Nephron progenitor cell (in vitro differentiated cells): Measurements from ENCODE around the gene ARHGEF37.

Experiments used
- DNase-seq: peaks from one replicate; pipeline ENCODE4 v3.0.0; 2021
- H3K27ac Mint-ChIP-seq: 2 replicates; pipeline ENCODE4 v1.8.0; 2021; ENCODE audit warnings: mild to moderate bottlenecking, moderate library complexity, mixed read lengths
- H3K27me3 Mint-ChIP-seq: 2 replicates; pipeline ENCODE4 v1.8.0; 2021; ENCODE audit warnings: mild to moderate bottlenecking, low read depth, mixed read lengths; ENCODE audit not compliant: poor library complexity
- H3K36me3 Mint-ChIP-seq: 2 replicates; pipeline ENCODE4 v1.8.0; 2021; ENCODE audit warnings: low read depth, mixed read lengths
- H3K4me1 Mint-ChIP-seq: 2 replicates; pipeline ENCODE4 v1.8.0; 2021; ENCODE audit warnings: mixed read lengths
- H3K4me3 Mint-ChIP-seq: 2 replicates; pipeline ENCODE4 v1.8.0; 2021; ENCODE audit warnings: mild to moderate bottlenecking, moderate library complexity, mixed read lengths
- H3K9me3 Mint-ChIP-seq: 2 replicates; pipeline ENCODE4 v1.8.0; 2021; ENCODE audit warnings: mild to moderate bottlenecking, moderate library complexity, mixed read lengths
- TF ChIP-seq, protein P1 (sequence below): fragments of 200-600 bp; sonication (generic); IDR thresholded peaks from 2 replicates; pipeline ENCODE4 v1.5.0; 2021; ENCODE audit warnings: antibody characterized with exemption

ARHGEF37 gene

DNA sequence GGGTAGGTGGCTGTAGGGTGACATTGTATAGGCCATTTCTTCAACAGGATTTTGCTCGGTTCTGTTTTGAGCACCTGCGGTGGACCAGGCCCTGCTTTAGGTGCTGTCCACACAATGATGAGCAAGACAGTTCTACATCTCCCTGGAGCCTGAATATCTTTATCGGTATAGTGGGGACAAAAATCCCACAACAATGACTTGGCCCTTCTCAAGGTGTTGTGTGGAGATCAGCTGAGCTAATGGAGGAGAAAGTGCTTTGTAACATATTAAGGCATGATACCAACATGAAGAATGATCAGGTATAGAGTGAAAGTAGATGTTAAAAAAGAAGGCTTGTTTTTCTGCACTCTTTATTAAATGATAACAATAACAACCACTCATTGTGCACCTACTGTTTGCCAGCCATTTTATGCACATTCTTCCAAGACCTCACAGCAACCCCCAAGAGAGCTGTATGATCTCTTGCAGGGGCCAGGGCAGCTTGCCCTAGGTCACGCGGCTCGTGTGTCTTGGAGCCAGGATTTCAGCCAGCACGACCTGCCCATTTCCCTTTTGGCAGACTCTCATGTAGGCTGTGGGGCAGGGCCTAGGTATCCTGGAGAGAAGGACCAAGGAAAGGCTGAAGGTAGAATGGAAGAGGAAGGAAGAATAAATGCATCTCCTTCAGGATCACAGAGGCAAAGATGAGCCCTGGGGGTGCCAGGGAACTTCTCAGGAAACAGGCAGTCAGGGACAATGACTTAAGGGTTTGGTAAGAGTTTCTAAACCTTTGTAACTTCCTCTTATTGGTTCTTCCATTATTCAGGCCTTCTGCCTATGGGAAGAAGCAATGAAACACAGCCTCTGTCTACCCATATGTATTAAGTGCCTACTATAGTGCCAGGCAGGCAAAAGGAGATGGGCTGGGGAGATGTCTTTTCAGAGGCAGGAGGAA, 98.8 kb downstream of the ARHGEF37 start:
- no peak for DNase-seq
- TF ChIP-seq, protein P1, sequence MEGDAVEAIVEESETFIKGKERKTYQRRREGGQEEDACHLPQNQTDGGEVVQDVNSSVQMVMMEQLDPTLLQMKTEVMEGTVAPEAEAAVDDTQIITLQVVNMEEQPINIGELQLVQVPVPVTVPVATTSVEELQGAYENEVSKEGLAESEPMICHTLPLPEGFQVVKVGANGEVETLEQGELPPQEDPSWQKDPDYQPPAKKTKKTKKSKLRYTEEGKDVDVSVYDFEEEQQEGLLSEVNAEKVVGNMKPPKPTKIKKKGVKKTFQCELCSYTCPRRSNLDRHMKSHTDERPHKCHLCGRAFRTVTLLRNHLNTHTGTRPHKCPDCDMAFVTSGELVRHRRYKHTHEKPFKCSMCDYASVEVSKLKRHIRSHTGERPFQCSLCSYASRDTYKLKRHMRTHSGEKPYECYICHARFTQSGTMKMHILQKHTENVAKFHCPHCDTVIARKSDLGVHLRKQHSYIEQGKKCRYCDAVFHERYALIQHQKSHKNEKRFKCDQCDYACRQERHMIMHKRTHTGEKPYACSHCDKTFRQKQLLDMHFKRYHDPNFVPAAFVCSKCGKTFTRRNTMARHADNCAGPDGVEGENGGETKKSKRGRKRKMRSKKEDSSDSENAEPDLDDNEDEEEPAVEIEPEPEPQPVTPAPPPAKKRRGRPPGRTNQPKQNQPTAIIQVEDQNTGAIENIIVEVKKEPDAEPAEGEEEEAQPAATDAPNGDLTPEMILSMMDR, result no peak
- H3K27me3 Mint-ChIP-seq, result peaks cover 17% of the 10 kb centered on the region
- no peak overlapping the region for H3K4me3 Mint-ChIP-seq
- no peaks in the 10 kb centered on the region for H3K36me3 Mint-ChIP-seq
- peaks cover 21% of the 10 kb centered on the region for H3K4me1 Mint-ChIP-seq
- H3K27ac Mint-ChIP-seq, result peak overlapping the region; percentile 92
- H3K9me3 Mint-ChIP-seq, result peaks cover 4% of the 10 kb centered on the region

DNA sequence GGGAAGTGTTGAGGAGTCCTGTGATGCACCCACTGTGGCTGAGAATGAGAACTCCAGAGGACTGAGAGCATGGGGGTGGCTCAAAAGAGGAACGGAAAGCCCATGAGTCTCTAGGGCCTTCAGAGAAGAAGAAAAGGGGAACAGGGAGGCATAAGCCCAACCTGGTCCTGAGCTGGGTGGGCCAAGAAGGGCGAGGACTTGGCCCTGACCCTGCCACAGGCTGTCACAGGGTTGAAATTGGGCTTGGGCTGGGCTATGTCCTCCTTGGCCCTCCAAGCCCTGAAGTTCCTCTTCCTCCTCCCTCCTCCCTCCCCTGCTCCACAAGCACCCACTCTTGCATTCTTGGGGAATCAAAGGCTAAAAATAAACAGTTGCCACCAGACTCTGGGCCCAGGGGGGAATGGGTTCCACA, 99.5 kb downstream of the ARHGEF37 start:
- no peak for DNase-seq
- Mint-ChIP-seq H3K36me3 (no peaks in the 10 kb centered on the region), H3K9me3 (peaks cover 4% of the 10 kb centered on the region), H3K27ac (peak overlapping the region; percentile 92), H3K4me1 (peaks cover 21% of the 10 kb centered on the region), H3K4me3 (no peak overlapping the region), H3K27me3 (peaks cover 13% of the 10 kb centered on the region)
- TF ChIP-seq, protein P1, result no peak

DNA sequence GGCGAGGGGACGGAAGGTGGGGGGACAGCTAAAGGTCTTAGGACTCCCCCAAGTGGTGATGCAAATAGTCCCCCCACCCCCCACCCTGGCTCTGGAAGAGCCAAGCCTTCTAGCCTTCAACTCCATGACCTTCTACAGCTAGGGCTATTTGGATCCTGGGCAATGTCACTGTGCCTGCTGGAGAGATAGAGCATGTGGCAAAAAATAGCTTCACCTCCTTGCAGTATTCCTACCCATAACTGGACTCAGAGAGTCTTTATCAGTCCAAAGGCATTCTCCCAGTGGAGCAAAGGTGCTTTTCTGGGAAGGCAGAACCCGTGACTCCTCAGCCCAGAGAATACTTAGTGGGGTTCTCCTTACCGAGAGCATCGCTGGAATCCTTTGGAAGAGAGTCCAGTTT, 100.0 kb downstream of the ARHGEF37 start:
- H3K4me3 Mint-ChIP-seq, result no peak overlapping the region
- H3K27me3 Mint-ChIP-seq, result peaks cover 9% of the 10 kb centered on the region
- no peak for DNase-seq
- H3K27ac Mint-ChIP-seq, result no peak overlapping the region
- TF ChIP-seq, protein P1, result no peak
- H3K9me3 Mint-ChIP-seq, result peaks cover 4% of the 10 kb centered on the region
- H3K4me1 Mint-ChIP-seq, result peaks cover 21% of the 10 kb centered on the region
- no peaks in the 10 kb centered on the region for H3K36me3 Mint-ChIP-seq

DNA sequence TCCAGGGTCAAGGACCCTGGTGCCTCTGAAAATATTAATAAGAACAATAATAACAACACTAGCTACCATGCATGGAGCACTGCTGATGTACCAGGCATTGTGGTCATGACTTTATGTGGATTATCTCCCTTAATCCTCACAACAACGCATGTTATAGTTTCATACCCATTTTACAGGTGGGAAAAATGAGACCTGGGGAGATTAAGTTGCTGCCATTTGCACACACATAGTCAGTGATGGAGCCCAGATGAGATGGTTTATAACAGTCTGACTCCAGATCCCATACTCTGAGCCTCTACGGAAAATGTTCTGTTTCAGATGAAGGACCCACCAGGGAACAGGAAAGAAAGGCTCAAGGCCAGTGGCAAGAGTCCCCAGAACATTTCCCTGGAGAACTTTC, 100.6 kb downstream of the ARHGEF37 start:
- no peak for DNase-seq
- Mint-ChIP-seq H3K27me3 (peaks cover 12% of the 10 kb centered on the region), H3K4me1 (peaks cover 21% of the 10 kb centered on the region), H3K36me3 (no peaks in the 10 kb centered on the region), H3K4me3 (no peak overlapping the region), H3K9me3 (peaks cover 4% of the 10 kb centered on the region), H3K27ac (no peak overlapping the region)
- TF ChIP-seq, protein P1, result no peak

DNA sequence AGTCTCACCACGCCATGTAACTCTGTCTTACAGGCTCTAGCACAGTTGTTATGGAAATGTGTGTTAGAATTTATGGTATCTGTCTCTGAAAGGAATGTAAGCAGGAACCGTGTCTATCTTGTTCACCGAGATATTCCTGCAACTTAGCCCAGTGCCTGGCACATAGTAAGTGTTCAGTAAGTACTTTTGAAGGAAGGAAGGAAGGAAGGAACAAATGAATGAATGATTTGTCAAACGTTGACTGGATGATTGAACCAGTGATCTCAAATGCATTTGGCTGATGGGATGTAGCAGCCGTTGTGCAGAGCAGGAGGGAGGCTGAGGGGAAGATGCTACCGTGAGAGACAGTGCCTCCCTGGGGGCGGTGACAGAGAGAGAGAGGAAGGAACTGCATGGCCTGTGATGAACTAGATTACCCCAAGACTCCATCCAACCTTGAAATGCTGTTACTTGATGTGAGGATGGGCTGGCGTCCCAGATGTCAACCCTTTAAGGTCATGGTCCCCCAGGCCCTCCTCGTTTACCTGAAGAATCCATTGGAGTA, 101.3 kb downstream of the ARHGEF37 start:
- Mint-ChIP-seq H3K9me3 (peaks cover 4% of the 10 kb centered on the region), H3K36me3 (no peaks in the 10 kb centered on the region), H3K4me3 (no peak overlapping the region), H3K27me3 (peaks cover 17% of the 10 kb centered on the region), H3K27ac (no peak overlapping the region), H3K4me1 (peaks cover 21% of the 10 kb centered on the region)
- TF ChIP-seq, protein P1, result no peak
- no peak for DNase-seq
